Measurements from ENCODE around the gene CCKAR.

DNA sequence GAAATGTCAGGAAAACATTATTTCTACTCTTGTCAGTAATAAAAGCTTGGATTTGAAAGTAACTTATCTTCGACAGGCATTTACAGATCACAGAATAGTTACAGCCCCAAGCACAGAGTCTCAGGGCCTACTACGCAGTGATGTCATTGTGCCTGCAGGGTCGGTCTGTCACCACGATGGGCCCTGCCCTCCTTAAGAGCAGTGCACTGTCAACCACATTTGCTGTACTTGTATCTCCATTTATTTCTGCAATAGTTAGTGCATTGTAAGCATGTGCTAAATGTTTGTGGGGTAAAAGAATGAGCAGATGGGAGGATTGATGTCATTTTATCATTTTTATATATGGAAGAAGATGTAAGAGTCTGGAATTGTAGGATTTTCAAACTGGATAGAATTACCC, 13.6 kb upstream of the CCKAR start:
- TF ChIP-seq POLR2A (IDR thresholded peaks at IDR 0.05; ENCODE audit: low read depth, low read length) (no peak), POLR2AphosphoS5 (IDR thresholded peaks at IDR 0.05; ENCODE audit: insufficient read depth, low read depth, low read length) (no peak)
- TF ChIP-seq, protein P1, sequence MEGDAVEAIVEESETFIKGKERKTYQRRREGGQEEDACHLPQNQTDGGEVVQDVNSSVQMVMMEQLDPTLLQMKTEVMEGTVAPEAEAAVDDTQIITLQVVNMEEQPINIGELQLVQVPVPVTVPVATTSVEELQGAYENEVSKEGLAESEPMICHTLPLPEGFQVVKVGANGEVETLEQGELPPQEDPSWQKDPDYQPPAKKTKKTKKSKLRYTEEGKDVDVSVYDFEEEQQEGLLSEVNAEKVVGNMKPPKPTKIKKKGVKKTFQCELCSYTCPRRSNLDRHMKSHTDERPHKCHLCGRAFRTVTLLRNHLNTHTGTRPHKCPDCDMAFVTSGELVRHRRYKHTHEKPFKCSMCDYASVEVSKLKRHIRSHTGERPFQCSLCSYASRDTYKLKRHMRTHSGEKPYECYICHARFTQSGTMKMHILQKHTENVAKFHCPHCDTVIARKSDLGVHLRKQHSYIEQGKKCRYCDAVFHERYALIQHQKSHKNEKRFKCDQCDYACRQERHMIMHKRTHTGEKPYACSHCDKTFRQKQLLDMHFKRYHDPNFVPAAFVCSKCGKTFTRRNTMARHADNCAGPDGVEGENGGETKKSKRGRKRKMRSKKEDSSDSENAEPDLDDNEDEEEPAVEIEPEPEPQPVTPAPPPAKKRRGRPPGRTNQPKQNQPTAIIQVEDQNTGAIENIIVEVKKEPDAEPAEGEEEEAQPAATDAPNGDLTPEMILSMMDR (IDR thresholded peaks at IDR 0.05; ENCODE audit: extremely low read depth in 1 of 2, insufficient read depth in 1 of 2, low read depth in 1 of 2, low read length in 2 of 2): no peak
